ENCODE results near the gene SNX30.

SNX30 gene

GRCh38 chr9:112885324-112885723, 134.8 kb downstream of the SNX30 start:
- DNase-seq (ENCODE audit: low read depth in 3 of 3) = no peak

- no peak for DNase-seq (ENCODE audit: low read depth in 3 of 3)
Measured at GRCh38 chr9:112886351-112886750, 135.8 kb downstream of the SNX30 start.

GRCh38 chr9:112887381-112887780, 136.8 kb downstream of the SNX30 start:
- no peak for DNase-seq (ENCODE audit: low read depth in 3 of 3)

- no peak for DNase-seq (ENCODE audit: low read depth in 3 of 3)
Measured at GRCh38 chr9:112890106-112891081, 139.8 kb downstream of the SNX30 start, which contains the start of gene SLC46A2. Gene SLC46A2, minus strand, starts transcription at chr9:112890876. Its CDS starts 195 bp downstream, at chr9:112890681.

- DNase-seq (ENCODE audit: low read depth in 3 of 3) = no peak
Measured at GRCh38 chr9:112891521-112891920, 141.0 kb downstream of the SNX30 start.

- no peak for DNase-seq (ENCODE audit: low read depth in 3 of 3)
Measured at GRCh38 chr9:112892981-112893380, 142.4 kb downstream of the SNX30 start.

- no peak for DNase-seq (ENCODE audit: low read depth in 3 of 3)
Measured at GRCh38 chr9:112894041-112894440, 143.5 kb downstream of the SNX30 start.

GRCh38 chr9:112894699-112895098, 144.1 kb downstream of the SNX30 start:
- no peak for DNase-seq (ENCODE audit: low read depth in 3 of 3)

GRCh38 chr9:112896131-112896530, 145.6 kb downstream of the SNX30 start:
- DNase-seq (ENCODE audit: low read depth in 3 of 3) = no peak

- DNase-seq (ENCODE audit: low read depth in 3 of 3) = no peak
Measured at GRCh38 chr9:112898872-112899311, 148.3 kb downstream of the SNX30 start.

GRCh38 chr9:112900488-112900887, 149.9 kb downstream of the SNX30 start:
- DNase-seq (ENCODE audit: low read depth in 3 of 3) = no peak

GRCh38 chr9:112900901-112901300, 150.3 kb downstream of the SNX30 start:
- no peak for DNase-seq (ENCODE audit: low read depth in 3 of 3)

- no peak for DNase-seq (ENCODE audit: low read depth in 3 of 3)
Measured at GRCh38 chr9:112905084-112905483, 154.5 kb downstream of the SNX30 start.

GRCh38 chr9:112911736-112912135, 161.2 kb downstream of the SNX30 start:
- no peak for DNase-seq (ENCODE audit: low read depth in 3 of 3)

- no peak for DNase-seq (ENCODE audit: low read depth in 3 of 3)
Measured at GRCh38 chr9:112912636-112913035, 162.1 kb downstream of the SNX30 start.

GRCh38 chr9:112913326-112913725, 162.8 kb downstream of the SNX30 start:
- no peak for DNase-seq (ENCODE audit: low read depth in 3 of 3)

GRCh38 chr9:112914524-112914923, 164.0 kb downstream of the SNX30 start:
- no peak for DNase-seq (ENCODE audit: low read depth in 3 of 3)

- DNase-seq (ENCODE audit: low read depth in 3 of 3) = no peak
Measured at GRCh38 chr9:112917047-112917986, 166.8 kb downstream of the SNX30 start.

GRCh38 chr9:112917987-112918362, 167.4 kb downstream of the SNX30 start:
- no peak for DNase-seq (ENCODE audit: low read depth in 3 of 3)

- DNase-seq (ENCODE audit: low read depth in 3 of 3) = no peak
Measured at GRCh38 chr9:112921549-112921948, 171.0 kb downstream of the SNX30 start.
